CD1c-positive myeloid dendritic cell (primary cell): Measurements from ENCODE around the gene CEP57L1.

Experiments used
- DNase-seq: peaks from one replicate; pipeline ENCODE4 v3.0.0-alpha.2; 2016; ENCODE audit errors: extremely low spot score

The CEP57L1 gene

DNA sequence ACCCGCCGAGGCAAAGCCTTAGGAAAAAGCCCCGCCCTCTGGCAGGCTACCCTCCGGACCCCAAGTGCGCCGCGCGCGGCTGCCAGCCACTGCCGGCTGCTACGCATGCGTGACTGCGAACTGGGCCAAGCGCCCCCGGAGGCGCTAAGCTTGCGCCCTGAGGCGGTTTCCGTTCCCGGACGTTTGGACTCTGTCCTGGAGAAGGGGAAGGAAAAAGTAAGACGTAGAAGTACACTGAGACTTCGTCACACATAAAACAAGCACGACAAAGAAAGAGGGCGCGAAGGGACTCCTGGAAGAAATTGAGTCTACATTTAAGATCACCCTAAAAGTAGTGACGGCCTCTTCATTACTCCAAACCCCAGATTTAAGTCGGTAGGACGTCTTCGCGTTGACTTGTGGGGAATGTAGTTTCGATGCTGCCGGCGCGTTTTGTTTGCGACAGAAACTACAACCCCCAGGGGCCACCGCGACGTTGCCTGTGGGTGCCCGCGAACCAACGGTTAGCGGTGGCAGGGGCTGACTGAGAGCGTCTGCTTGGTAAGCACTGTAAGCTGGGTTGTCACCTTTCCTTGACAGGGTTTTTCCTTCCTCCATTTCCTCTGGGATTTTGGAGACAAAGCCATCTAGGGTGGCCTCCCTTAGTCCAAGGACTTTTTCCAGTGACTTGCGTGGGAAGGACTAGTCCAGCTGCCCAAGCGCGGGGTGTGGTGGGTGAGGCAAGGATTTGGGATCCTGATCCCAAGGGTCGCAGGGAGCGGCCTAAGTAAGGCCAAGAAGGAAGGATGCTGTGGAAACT, at the start of gene CEP57L1:
CEP57L1 (plus strand) TSS at position 472 of the 799 bp plus-strand sequence. CDS start 49,715 bp downstream, outside the sequence.
- DNase-seq = peak; percentile 98

DNA sequence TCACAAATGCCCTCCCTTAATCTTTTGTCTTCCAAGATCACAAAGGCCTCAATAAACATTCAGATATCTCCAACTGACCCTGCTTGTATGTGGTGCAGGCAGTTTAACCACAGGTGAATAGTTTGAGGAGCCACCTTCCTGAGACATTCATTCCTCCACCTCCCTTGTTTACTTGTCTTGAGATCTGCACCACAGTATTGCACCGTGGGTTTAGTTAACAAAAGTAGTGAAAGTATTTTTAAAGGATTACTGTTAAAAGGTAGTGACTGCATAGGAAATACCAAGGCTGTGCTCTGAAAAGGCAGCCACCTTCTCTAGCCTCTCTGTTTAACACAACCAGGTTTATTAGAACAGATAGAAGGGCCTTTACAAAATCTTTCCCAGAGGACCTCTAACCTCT, 47.1 kb upstream of the CEP57L1 start:
- no peak for DNase-seq

DNA sequence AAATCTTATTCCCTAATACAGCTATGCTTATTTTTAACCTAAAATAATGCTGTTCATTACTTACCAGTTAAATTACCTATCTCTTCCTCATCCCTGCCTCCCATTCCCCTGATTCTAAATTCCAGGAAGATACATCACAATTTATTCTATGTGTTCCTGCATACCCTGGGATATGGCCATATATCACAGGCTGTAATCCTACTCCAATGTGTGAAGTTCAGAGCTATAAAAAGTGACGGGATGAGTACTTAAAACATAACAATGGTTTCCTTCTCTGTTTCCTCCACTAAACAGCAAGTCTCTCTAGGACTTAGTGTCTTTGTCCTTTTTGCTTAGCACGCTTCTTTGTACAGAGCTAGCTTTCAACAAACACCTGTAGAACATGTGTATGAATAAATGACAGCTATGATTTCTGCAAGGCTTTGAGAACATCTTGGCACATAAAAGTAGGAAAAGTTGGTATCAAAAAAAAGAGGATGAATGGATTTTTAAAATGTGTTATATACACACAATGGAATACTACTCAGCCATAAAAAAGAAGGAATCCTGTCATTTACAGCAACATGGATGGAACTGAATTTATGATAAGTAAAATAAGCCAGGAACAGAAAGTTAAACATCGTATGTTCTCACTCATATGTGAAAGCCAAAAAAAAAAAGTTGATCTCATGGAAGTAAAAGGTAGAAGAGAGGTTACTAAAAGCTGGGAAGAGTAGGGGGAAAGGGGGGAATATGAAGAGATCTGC, 46.5 kb upstream of the CEP57L1 start:
- no peak for DNase-seq

DNA sequence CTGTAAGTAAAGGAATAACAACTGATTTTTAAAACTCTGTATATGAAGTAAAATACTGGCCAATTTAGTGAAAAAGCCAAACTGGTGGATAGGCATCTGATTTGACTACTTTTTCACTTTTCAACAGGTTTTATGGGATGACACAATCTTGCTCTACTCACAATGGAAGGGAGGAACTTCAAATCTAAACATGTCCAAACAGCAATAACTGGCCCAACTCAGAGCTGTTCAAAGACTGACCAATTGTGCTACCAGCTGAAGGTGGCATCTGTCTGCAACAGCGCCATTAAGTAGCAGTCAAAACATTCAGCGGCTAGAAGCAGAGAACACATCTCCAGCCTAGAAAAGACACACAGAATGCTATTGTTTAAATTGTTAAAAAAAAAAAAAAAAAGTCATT, 45.3 kb upstream of the CEP57L1 start:
- DNase-seq = no peak

DNA sequence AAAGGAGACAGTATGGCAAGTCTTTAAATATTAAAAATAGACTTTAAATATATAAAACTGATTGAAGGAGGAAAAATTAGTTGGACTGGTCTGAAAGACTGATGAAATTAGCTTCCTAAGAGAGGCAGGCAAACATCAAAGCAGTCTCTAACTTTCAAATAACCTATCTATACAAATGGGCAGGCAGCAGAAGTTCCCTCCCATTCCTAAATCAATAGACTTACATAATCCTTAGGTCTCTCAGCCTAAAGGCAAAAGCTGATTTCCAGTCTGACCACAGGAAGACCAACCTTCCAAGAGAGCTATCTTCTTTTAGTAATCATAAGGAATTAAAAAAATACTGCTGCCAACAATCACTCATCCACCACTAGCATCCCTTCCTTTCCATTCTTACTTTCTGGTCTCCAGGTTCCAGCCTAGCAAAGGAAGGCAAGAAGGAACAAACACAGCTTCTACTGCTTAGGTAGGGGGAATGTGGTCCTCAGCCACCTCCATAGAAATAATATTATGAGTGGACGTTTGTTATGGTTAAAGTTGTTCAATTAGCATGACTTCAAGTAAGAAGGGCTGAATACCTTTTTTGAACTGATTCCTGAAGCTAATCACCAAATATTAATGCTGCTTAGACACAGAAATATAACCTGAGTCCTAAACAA, 44.7 kb upstream of the CEP57L1 start:
- no peak for DNase-seq

DNA sequence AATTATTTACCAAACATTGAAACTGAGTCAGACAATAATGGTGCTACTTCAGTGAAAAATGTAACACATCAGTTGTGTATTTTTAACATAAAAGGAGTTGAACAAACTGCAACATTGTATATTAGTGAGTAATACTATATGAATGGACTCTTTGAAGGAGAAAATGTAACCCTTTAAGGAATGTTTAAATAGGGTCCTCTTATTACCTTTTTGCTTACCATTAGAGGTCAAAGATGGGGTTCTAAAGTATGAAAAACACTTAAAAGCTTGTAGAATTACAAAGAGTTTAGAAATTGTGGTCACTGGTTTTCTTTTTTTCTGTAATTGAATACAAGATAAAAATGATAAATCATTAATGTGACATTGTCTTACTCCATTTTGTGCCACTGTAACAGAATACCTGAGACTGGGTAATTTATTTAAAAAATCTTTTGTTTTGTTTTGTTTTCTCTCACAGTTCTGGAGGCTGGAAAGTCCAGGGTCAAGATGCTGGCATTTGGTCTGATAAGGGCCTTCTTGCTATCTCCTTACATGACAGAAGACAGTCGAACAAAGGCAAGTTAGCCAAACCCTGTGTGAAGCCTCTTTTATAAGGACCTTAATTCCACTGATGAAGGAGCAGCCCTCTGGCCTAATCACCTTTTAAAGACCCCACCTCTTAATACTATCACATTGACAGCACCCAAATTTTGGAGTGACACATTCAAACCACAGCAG, 43.8 kb upstream of the CEP57L1 start:
- DNase-seq = no peak

DNA sequence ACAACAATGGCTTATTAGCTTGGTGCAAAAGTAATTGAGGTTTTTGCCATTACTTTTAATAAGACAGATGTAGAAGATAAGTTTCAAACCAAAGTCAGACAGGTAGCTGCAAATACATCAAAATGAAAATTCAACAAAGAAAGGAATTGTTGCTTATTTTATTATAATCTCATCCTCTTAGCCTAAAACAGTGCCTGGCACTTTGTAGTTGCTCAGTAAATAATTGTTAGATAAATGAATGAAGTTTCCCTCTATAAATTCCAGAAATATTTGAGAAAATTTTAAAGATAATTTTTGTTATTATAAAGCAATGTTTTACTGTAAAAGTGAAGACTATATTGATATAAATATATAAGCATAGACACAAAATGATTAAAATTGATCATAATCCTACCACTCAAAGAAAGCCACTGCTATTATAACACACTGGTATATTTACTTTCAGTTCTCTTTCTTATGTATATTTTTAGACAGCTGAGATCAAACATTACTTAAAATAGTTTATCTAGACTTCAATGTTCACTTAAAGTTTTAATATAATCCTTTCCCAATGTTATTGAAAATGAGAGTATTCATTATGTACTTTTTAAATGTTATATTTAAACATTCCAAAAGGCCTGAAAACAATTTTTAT, 43.2 kb upstream of the CEP57L1 start:
- DNase-seq = no peak

DNA sequence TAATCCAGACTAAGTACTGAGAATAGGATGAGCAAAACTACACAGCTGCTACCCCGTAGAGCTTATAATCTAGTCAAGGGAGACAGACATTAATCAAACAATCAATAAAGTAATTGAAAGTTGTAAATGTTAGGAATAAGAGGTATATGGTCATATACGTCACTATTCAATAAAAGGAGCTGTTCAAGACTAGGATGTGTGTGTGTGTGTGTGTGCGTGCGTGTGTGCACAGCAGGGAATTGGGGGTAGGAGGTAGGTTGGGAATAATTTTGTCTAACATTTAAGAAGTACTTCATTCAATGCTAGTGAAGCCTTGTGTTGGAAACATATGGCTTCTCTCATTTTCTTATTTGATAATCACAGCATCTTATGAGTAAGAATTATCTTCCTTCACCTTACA, 42.5 kb upstream of the CEP57L1 start:
- DNase-seq = no peak

DNA sequence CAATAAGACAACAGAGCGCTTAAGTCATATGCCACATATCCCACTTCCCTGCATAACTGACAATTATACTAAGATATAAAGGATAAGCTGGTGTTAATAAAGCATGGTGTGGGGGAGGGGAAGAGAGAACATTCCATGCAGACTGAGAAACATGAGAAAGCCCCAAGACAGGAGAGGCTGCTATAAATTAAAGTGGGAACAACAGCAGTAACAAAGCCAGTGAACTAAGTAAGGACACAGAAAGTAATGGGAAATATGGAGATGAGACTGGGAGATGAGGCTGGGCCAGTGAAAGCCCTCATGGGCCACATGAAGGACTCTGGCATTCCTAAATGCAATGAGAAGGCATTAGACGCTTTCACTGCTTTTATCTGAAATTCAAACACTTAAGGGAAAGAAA, 42.0 kb upstream of the CEP57L1 start:
- no peak for DNase-seq

DNA sequence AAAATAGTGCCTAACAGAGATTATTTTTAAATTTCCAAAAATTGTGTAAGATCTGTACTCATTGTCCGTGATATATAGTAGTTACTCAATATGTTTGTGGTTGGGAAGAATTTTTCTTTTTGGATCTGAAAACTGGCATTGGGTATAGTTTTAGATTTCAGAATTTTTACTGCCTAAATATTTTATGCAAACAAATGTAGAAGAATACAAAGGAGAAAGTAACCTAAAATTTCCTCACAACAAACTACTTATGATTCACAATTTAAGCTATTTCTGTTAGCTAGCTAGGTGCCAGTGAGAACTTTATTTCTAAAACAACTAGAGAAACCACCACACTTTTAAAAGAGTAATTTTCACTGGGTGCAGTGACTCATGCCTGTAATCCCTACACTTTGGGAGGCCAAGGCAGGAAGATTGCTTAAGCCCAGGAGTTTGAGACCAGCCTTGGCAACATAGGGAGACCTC, 39.5 kb upstream of the CEP57L1 start:
- DNase-seq = no peak

DNA sequence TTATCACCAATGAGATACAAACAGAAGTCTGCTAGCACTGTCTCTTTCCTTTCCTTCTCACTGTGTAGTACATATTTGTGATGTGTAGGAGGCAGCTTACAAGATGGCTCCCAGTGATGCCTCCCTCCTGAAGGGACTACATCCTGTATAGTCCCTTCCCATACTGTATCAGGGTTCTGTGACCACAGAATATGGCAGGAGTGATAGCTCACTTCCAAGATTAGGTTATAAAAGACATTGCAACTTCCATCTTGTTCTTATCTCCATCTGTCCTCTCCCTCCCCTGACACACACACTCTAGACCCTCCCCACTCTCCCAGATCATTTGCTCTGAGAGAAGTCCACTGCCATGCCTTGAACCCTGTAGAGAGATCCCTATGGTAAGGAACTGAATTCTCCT, 38.6 kb upstream of the CEP57L1 start:
- DNase-seq = no peak

DNA sequence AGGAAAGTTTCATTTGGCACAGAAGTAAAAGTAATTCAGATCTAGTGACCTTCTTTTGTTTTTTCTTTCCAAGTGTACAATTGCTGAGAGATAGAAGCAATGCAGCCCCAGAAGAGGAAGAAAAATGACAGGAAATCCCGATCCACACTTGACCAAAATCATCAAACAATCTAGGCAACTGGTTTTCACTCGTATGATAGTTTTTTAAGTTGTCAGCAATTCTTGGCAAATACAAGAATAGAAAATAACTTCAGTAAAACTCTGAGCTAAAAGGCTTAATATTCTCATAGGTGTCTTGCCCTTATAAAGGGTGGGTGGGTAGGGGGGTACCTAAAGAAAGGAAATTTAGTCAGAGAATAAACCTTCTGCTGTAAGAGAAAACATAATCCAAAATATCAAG, 36.7 kb upstream of the CEP57L1 start:
- DNase-seq = no peak

DNA sequence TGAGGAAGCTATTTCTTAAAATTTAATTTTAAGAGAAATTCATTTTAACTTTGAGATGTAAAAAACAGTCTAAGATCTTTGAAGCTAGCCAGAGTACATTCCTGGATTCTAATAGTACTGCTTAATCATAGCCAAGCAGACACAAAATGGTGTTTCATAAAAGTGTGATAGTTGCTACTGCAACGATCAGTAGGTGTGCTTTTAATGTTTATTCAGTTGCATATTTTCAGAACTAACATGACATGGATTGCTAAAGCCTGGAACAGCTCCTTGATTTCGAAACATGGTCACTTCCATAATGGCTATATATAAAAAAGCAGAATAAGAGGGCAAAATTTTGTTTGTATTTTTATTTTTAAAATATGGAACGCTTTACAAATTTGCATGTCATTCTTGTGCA, 36.2 kb upstream of the CEP57L1 start:
- peak; percentile 48 for DNase-seq

DNA sequence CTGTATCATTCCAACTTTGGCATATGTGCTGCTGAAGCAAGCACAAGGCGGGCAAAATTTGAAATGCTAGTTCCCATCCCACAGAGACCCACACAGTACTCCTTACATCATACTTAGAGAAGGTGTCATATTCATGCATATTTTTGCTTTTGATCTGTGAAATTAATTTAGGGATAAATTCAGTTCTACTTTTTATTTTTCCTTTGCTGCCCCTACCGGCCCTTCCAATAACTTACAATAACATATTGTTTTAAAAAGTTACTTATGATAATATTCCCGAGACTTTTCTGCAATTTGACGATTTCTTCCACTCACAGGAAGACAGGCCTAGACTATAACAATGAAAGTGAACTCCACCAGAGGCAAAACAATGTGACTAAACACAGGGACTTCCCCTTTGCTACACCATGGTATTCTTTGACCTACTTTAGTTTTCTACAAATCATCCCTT, 35.7 kb upstream of the CEP57L1 start:
- DNase-seq = peak; percentile 63

DNA sequence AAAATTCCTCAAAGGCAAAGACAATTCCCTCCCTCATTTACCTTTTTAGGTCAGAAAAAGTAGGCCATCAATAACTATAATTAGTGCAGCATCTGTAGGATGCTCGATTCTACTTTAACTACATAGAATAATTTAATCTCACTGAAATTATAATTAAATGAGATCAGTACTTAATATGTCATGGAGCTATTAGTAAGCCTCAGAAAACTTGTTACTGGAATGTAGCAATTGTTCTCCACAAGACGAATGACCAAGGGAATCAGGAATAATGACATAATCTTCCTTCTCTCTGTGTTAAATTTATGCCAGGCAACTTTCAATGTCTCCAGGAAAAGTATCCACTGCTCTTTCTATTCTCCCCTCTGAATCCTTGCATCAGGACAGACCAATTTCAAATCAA, 34.7 kb upstream of the CEP57L1 start:
- DNase-seq = no peak

DNA sequence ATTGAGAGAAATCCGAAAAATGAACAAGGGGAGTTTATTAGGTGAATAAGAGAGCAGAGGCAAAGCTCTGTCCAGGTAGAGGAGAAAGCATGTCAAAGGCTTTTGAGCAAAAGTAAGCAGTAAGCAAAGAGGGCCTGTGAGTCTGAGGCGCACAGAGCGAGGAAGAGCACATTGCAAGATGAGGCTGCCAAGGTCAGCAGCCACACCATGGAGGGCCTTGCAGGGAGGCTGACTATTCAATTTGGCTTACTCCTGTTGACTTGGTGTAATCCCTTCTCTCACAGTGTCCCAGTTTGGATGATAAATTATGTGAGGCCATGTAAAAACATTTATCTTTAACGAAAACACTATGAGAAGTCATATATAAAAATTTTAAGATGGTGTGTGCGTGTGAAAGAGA, 33.1 kb upstream of the CEP57L1 start:
- DNase-seq = no peak

DNA sequence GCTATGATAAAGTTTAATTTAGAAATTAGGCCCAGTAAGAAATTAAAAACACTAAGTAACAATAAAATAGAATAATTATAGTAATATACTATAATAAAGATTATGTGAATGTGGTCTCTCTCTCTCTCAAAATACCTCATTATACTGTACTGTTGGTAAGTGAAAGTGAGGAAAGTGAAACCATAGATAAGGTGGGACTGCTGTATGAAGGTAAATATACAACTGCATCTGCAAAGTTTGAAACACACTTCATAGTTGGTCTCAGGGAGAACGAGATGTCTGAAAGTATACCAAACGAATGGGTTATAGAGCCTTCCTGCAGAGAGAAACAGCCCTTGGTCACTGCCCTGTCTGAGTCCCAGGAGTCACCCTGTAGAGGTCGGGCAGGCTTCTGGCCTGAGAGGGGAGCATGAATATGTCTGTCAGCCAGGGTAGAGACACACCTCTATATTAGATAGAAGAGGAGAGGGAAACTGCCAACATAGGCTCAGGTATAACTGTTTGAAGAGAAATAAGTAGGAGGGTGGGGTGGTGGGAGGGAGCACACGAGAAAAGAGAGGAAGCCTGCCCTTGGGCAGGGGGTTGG, 32.4 kb upstream of the CEP57L1 start:
- DNase-seq = no peak

DNA sequence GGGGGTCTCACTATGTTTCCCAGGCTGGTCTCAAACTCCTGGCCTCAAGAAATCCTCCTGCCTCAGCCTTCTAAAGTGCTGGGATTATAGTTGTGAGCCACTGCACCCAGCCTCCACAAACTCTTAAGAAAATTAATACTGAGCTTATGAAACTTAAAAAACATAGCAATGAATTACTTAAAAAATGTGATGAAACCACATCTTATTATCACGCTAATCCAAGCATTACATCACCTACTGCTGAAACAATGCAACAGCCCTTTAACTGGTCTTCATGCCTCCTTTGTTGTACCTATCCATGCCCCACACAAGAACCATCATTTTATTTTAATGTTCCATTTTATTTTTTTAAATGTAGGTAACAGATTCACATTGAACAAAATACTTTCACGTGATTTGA, 25.6 kb upstream of the CEP57L1 start:
- DNase-seq = no peak

DNA sequence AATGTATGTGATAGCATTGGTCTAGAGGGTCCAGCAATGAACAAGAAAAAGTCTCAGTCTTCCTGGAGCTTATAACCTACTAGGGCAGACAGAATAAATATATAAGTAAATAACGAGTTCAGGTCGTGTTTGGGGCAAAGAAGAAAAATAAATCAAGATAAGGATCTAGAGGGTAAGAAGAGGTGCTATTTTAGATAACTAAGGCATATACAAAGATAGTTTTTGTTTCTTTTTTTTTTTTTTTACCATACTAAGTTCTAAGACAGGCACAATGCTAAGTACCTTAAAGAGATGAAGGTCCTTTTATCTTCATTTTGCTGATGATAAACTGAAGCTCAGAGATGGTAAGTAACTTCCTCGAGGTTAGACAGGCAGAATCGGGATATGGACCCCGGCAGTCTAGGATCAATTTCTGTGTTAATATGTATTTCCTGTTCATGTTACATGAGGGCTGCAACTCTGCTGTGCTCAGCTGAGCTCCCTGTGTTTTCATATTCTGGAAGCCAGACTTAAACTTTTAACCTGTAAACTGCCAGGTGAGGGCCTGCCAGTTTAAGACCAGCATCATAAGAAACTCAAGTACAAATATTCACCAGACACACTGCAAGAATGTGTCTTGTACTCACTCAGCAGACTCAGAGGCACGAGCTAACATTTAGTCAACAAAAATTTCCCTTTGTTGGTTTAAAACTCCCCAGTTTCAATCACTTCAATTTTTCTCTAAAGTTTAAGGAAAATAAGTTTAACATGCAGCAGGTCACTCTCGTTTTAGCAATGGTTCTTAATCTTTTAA, 24.0 kb upstream of the CEP57L1 start:
- DNase-seq = no peak
